Hepatocyte (in vitro differentiated cells): Measurements from ENCODE around the gene MAGEC1. TPM values are rescaled to one million over a fixed set of nuclear protein-coding genes. Genes with fewer than 3 reads are reported as not detected.

Experiments used
- DNase-seq: peaks from one replicate; pipeline ENCODE4 v3.0.0-alpha.2; 2016; ENCODE audit warnings: low spot score
- H2AFZ ChIP-seq: fragments of 200-600 bp; sonication (generic); 2 replicates; pipeline ENCODE4 v1.6.0; 2016; ENCODE audit warnings: antibody characterized with exemption, mild to moderate bottlenecking
- H3K27ac ChIP-seq: fragments of 200-600 bp; sonication (generic); 2 replicates; pipeline ENCODE4 v1.5.1; 2016; ENCODE audit warnings: mild to moderate bottlenecking
- H3K27me3 ChIP-seq: fragments of 200-600 bp; sonication (generic); 2 replicates; pipeline ENCODE4 v1.6.1; 2016
- H3K36me3 ChIP-seq: fragments of 200-600 bp; sonication (generic); replicated peaks from 2 replicates; pipeline ENCODE4 v1.5.1; 2016; ENCODE audit warnings: low read depth; ENCODE audit not compliant: insufficient read depth
- H3K4me1 ChIP-seq: fragments of 200-600 bp; sonication (generic); 2 replicates; pipeline ENCODE4 v1.5.1; 2016; ENCODE audit warnings: mild to moderate bottlenecking, moderate library complexity; ENCODE audit not compliant: insufficient read depth
- H3K4me2 ChIP-seq: fragments of 200-600 bp; sonication (generic); 2 replicates; pipeline ENCODE4 v1.6.0; 2016
- H3K4me3 ChIP-seq: fragments of 200-600 bp; sonication (generic); 2 replicates; pipeline ENCODE4 v1.5.1; 2016; ENCODE audit warnings: mild to moderate bottlenecking
- H3K79me2 ChIP-seq: fragments of 200-600 bp; sonication (generic); 2 replicates; pipeline ENCODE4 v1.6.0; 2017; ENCODE audit warnings: mild to moderate bottlenecking
- H3K9me2 ChIP-seq: fragments of 200-600 bp; sonication (generic); replicated peaks from 2 replicates; pipeline ENCODE4 v1.6.0; 2017; ENCODE audit warnings: mild to moderate bottlenecking; ENCODE audit not compliant: insufficient read depth
- H3K9me3 ChIP-seq: fragments of 200-600 bp; sonication (generic); 2 replicates; pipeline ENCODE4 v1.5.1; 2016; ENCODE audit warnings: low read depth, mild to moderate bottlenecking
- H4K20me1 ChIP-seq: fragments of 200-600 bp; sonication (generic); 2 replicates; pipeline ENCODE4 v1.6.0; 2016; ENCODE audit warnings: mild to moderate bottlenecking; ENCODE audit not compliant: insufficient read depth, poor library complexity, severe bottlenecking
- EZH2 ChIP-seq: fragments of 200-600 bp; sonication (generic); IDR thresholded peaks from 2 replicates; pipeline ENCODE4 v1.6.1; 2016; ENCODE audit warnings: antibody characterized with exemption, mild to moderate bottlenecking, borderline replicate concordance
- EZH2phosphoT487 ChIP-seq: fragments of 200-600 bp; sonication (generic); IDR thresholded peaks from one replicate; pipeline ENCODE4 v1.6.1; 2018; ENCODE audit warnings: antibody characterized with exemption, mild to moderate bottlenecking, low read depth, moderate library complexity; ENCODE audit not compliant: unreplicated experiment, severe bottlenecking
- WGBS: methylation state at CpG from one replicate; pipeline ENCODE4 v1.1.6; 2016; ENCODE audit warnings: low lambda C conversion rate; ENCODE audit errors: missing lambda C conversion rate; 5-methylcytosine and 5-hydroxymethylcytosine counted together
- polyA plus RNA-seq: library from polyadenylated mRNA; unstranded; fragments of >200 nt; fragmentation: Nextera tagmentation; extraction: Ambion mirVana; gene quantifications from 2 replicates; pipeline ENCODE4 v1.2.1, GENCODE V29; 2016
- total RNA-seq: library from RNA; depleted of rRNA; stranded (reverse); fragments of >200 nt; gene quantifications from 2 replicates; pipeline ENCODE4 v1.2.3, GENCODE V29; 2014
- TF ChIP-seq, protein P1 (sequence below): fragments of 200-600 bp; sonication (generic); IDR thresholded peaks from 2 replicates; pipeline ENCODE4 v1.5.1; 2016; ENCODE audit warnings: antibody characterized with exemption, mild to moderate bottlenecking; ENCODE audit not compliant: poor library complexity

MAGEC1 gene
- total and polyA plus RNA-seq, 2 experiments from 2014 or later, result not detected

DNA sequence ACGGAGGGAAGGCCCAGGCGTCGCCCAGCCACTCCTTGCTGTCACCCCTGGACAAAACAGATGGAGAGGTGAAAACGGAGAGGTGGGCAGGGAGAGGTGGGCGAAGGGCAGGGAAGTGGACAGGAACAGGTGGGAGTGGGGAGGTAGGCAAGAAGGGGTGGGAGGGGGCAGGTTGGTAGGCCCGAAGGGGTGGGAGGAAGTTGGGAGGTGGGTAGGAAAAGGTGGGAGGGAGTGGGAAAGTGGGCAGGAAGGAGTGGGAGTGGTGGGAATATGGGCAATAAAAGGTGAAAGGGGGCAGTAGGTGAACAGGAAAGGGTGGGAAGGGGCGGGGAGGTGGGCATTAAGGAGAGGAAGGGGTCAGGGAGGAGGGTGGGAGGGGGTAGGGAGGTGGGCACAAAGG, 9.0 kb upstream of the MAGEC1 start:
- Histone ChIP-seq H3K9me2 (no peaks in the 10 kb centered on the region), H3K36me3 (no peaks in the 10 kb centered on the region), H3K9me3 (no peaks in the 10 kb centered on the region), H3K27me3 (no peaks in the 10 kb centered on the region), H2AFZ (no peak overlapping the region), H3K4me3 (no peak overlapping the region), H3K79me2 (no peaks in the 10 kb centered on the region), H3K4me2 (no peak overlapping the region), H3K4me1 (no peaks in the 10 kb centered on the region), H4K20me1 (no peaks in the 10 kb centered on the region), H3K27ac (no peak overlapping the region)
- WGBS, result 83% methylated on average over 5 of the region's 7 CpGs
- TF ChIP-seq EZH2 (no peak), EZH2phosphoT487 (no peak)
- TF ChIP-seq, protein P1, sequence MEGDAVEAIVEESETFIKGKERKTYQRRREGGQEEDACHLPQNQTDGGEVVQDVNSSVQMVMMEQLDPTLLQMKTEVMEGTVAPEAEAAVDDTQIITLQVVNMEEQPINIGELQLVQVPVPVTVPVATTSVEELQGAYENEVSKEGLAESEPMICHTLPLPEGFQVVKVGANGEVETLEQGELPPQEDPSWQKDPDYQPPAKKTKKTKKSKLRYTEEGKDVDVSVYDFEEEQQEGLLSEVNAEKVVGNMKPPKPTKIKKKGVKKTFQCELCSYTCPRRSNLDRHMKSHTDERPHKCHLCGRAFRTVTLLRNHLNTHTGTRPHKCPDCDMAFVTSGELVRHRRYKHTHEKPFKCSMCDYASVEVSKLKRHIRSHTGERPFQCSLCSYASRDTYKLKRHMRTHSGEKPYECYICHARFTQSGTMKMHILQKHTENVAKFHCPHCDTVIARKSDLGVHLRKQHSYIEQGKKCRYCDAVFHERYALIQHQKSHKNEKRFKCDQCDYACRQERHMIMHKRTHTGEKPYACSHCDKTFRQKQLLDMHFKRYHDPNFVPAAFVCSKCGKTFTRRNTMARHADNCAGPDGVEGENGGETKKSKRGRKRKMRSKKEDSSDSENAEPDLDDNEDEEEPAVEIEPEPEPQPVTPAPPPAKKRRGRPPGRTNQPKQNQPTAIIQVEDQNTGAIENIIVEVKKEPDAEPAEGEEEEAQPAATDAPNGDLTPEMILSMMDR, result no peak
- no peak for DNase-seq

DNA sequence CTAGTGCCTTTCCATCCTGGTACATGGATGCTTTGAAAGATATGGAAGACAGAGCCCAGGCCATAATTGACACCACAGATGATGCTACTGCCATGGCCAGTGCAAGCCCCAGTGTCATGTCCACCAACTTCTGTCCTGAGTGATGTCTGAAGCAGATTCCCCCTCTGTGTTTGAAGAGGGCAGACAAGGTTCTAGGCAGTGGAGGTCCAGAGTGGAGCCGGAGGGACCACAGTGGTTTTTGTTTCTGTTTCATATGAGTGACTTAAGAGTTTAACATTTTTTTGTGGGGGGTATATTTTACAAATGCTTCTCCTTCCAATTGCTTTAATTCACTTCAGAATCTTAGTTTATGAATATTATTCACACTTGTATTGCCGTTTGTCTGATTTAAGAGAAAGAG, 6.0 kb upstream of the MAGEC1 start:
- Histone ChIP-seq H3K4me3 (no peak overlapping the region), H3K27ac (no peak overlapping the region), H4K20me1 (no peaks in the 10 kb centered on the region), H3K4me1 (no peaks in the 10 kb centered on the region), H3K27me3 (no peaks in the 10 kb centered on the region), H3K79me2 (no peaks in the 10 kb centered on the region), H3K9me3 (no peaks in the 10 kb centered on the region), H3K36me3 (no peaks in the 10 kb centered on the region), H3K4me2 (no peak overlapping the region), H3K9me2 (no peaks in the 10 kb centered on the region), H2AFZ (no peak overlapping the region)
- no peak for DNase-seq
- TF ChIP-seq EZH2, result no peak
- TF ChIP-seq, protein P1, result no peak
- TF ChIP-seq EZH2phosphoT487, result no peak
- WGBS, result 95% methylated on average over 2 of the region's 2 CpGs

DNA sequence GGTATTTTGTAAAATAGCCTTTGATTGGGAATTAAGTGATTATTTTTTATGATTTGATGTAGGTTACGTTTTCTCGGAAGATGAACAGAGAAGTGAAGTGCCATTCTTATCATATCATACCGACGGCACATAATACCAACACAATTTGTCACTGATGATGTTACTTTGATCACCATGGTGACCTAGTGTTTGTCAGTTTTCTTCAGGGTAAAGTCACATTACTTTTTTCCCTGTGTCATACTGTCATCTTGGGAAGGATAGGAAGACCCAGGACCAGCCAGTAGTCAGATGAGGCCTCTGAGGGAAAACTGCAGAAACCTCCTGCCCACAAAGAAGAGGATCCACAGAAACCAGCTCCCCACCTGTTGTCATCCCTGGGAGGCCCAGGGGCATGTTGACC, 1.3 kb upstream of the MAGEC1 start:
- Histone ChIP-seq H2AFZ (no peak overlapping the region), H3K4me2 (no peak overlapping the region), H3K9me2 (no peaks in the 10 kb centered on the region), H3K27ac (no peak overlapping the region), H4K20me1 (no peaks in the 10 kb centered on the region), H3K9me3 (no peaks in the 10 kb centered on the region), H3K4me3 (no peak overlapping the region), H3K36me3 (no peaks in the 10 kb centered on the region), H3K4me1 (no peaks in the 10 kb centered on the region), H3K27me3 (no peaks in the 10 kb centered on the region), H3K79me2 (no peaks in the 10 kb centered on the region)
- TF ChIP-seq EZH2, result no peak
- TF ChIP-seq EZH2phosphoT487, result no peak
- TF ChIP-seq, protein P1, result no peak
- no peak for DNase-seq
- 76% methylated on average over 4 of the region's 4 CpGs for WGBS

DNA sequence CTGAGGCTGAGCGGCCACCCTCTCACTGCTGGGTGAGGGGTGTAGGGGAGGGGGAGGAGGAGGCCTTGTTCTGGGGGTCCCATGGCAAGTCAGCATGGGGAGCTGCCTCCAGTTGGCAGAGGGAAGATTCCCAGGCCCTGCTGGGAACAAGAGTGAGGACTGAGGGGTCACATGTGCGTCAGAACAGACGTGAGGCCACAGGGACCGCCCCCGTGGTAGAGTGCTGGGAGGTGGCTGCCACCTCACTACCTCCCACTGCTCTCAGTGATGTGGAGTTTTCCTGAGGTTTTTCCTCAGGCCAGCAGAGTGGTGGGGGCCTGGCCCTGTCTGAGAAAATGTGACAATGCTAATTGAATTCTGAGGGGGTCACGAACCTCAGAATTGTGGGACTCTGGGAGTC, 568 bp downstream of the MAGEC1 start:
- Histone ChIP-seq H3K27me3 (no peaks in the 10 kb centered on the region), H3K4me1 (no peaks in the 10 kb centered on the region), H3K36me3 (no peaks in the 10 kb centered on the region), H3K9me3 (no peaks in the 10 kb centered on the region), H3K79me2 (no peaks in the 10 kb centered on the region), H2AFZ (no peak overlapping the region), H3K4me3 (no peak overlapping the region), H4K20me1 (no peaks in the 10 kb centered on the region), H3K27ac (no peak overlapping the region), H3K9me2 (no peaks in the 10 kb centered on the region), H3K4me2 (no peak overlapping the region)
- TF ChIP-seq EZH2phosphoT487, result no peak
- TF ChIP-seq, protein P1, result no peak
- no peak for TF ChIP-seq EZH2
- no peak for DNase-seq
- WGBS, result 86% methylated on average over 6 of the region's 6 CpGs
